B cell (primary cell): Measurements from ENCODE around the gene LDB1.

Experiments
- EZH2 ChIP-seq: IDR thresholded peaks from 2 replicates; pipeline ENCODE4 v1.6.1; 2012; ENCODE audit warnings: borderline replicate concordance, low read depth, mild to moderate bottlenecking, moderate library complexity, low read length; ENCODE audit not compliant: insufficient read depth, poor library complexity, severe bottlenecking
- TF ChIP-seq, protein P1 (sequence below): fragments of 200-600 bp; IDR thresholded peaks from one replicate; pipeline ENCODE4 v1.8.0; 2022; ENCODE audit warnings: antibody characterized with exemption, mild to moderate bottlenecking

DNA sequence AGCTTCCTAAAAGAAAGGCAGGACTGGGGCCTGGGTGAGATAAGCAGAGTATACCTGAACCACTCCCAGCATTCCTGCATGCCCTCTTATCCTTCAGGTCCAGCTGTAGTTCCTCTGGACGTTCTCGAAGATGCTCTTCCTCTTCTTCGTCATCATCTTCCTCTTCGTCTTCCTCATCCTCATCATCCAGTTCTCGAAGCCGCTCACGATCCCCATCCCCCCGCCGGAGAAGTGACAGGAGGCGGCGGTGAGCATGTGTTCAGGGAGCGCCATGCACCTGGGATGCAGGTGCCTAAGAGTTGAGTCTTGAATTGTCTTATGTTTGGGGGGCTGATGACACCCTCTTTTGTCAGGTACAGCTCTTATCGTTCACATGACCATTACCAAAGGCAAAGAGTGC is 28.1 kb upstream of the LDB1 start:
- TF ChIP-seq EZH2, result no peak
- TF ChIP-seq, protein P1, sequence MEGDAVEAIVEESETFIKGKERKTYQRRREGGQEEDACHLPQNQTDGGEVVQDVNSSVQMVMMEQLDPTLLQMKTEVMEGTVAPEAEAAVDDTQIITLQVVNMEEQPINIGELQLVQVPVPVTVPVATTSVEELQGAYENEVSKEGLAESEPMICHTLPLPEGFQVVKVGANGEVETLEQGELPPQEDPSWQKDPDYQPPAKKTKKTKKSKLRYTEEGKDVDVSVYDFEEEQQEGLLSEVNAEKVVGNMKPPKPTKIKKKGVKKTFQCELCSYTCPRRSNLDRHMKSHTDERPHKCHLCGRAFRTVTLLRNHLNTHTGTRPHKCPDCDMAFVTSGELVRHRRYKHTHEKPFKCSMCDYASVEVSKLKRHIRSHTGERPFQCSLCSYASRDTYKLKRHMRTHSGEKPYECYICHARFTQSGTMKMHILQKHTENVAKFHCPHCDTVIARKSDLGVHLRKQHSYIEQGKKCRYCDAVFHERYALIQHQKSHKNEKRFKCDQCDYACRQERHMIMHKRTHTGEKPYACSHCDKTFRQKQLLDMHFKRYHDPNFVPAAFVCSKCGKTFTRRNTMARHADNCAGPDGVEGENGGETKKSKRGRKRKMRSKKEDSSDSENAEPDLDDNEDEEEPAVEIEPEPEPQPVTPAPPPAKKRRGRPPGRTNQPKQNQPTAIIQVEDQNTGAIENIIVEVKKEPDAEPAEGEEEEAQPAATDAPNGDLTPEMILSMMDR, result no peak
